IPS-NIHi11 (cell line): ENCODE results near the gene TRERF1.

Experiments
- DNase-seq: peaks from one replicate; pipeline ENCODE4 v3.0.0; 2012; ENCODE audit warnings: mixed read lengths, low spot score

Gene TRERF1

DNA sequence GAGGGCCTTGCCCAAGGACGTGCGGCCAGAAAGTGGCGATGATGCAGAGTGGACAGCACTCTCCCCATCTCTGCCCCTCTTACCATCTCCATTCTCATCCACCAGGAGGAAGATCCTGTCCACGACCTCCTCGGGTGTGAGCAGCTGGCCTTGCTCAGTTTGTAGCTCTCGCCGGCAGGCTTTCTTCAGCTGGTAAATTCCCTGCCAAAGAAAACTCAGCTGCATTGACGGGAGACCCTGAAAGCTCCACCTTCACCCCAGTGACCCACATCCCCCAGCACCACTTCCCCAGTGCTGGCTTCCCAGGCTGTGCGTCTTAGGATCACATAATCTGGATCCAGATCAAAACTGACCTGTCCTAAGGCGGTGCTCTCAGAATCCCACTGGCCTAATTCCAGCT, 266.1 kb downstream of the TRERF1 start:
- DNase-seq: no peak

- no peak for DNase-seq
Observed at GRCh38 chr6:42184475-42184874, 267.3 kb downstream of the TRERF1 start.

GRCh38 chr6:42182101-42182500, 269.6 kb downstream of the TRERF1 start:
- DNase-seq: no peak

GRCh38 chr6:42179945-42180313, 271.8 kb downstream of the TRERF1 start:
- DNase-seq: no peak

DNA sequence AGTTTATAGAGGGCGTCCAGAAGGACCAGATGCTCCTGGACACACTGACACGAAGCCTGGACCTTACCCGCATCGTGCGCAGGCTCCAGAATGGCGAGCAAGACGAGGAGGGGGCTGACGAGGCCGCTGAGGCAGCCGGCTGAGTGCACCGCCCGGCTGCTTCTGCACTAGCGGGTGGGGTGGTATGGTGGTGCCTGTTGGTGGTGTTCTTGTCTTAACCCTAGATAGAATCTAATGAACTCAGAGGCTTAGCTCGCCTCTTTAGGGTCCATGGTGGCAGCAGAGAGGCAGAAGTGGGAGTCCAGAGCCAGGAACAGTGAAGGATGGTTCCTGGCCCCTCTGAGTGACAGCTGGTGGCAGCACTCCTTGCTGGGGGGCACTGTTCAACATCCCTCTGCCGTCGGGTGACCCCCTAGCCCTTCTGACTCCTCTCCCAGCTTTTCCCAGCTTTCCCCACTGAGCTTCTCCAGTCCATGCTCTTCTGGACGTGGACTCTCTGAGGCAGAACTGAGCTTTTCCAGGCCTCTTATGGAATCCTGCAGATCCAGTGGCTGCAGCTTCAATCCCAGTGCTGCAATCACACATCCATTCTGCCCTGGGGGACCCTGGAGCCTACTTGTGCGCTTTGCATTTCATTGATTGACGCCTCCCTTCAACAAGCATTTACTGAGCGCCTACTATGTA, 272.3 kb downstream of the TRERF1 start:
- no peak for DNase-seq

GRCh38 chr6:42177514-42178364, 274.0 kb downstream of the TRERF1 start:
- peak; percentile 86 for DNase-seq

GRCh38 chr6:42176981-42177380, 274.7 kb downstream of the TRERF1 start:
- no peak for DNase-seq

GRCh38 chr6:42175860-42176259, 275.9 kb downstream of the TRERF1 start:
- DNase-seq: no peak
